Stomach (tissue), 4 donors: ENCODE measurements around the gene SLC9A4.

ENCODE experiments used
- CTCF ChIP-seq, 7 experiments: fragments of 450-650 bp in 4 of 7; fragments of 200-600 bp in 3 of 7; sonication (generic) in 3 of 7; IDR thresholded peaks; one replicate each; pipeline ENCODE4 v1.5.1; 2016 to 2019; ENCODE audit warnings: antibody characterized with exemption in 7 of 7, control low read depth in 2 of 7, mild to moderate bottlenecking in 1 of 7
- EP300 ChIP-seq: sonication (generic); formaldehyde crosslinking; IDR thresholded peaks from one replicate; pipeline ENCODE4 v1.6.1; 2017; ENCODE audit warnings: antibody characterized with exemption
- POLR2A ChIP-seq, 4 donors: fragments of 450-650 bp; IDR thresholded peaks; one replicate each; pipeline ENCODE4 v1.6.1; 2016; ENCODE audit warnings: antibody characterized with exemption in 4 of 4, control low read depth in 2 of 4, mild to moderate bottlenecking in 1 of 4, moderate library complexity in 1 of 4

- no peak for TF ChIP-seq POLR2A (IDR thresholded peaks at IDR 0.05)
- TF ChIP-seq CTCF (IDR thresholded peaks at IDR 0.05): no peak
- no peak for TF ChIP-seq EP300
Observed at GRCh38 chr2:102510791-102511575, 38.0 kb downstream of the SLC9A4 start.
